Right atrium auricular region (tissue), 2 donors: ENCODE results near the gene PRELP. TPM values are rescaled to one million over a fixed set of nuclear protein-coding genes. Genes with fewer than 3 reads are reported as not detected.

Experiments
- DNase-seq: peaks from one replicate; pipeline ENCODE4 v3.0.0-alpha.2; 2019; ENCODE audit warnings: low spot score
- H3K27ac ChIP-seq, 2 donors: fragments of 200-600 bp; sonication (generic); 1 replicate in 1 of 2; 2 replicates in 1 of 2; pipeline ENCODE4 v1.5.1; 2016 to 2019
- H3K27me3 ChIP-seq, 2 donors: fragments of 200-600 bp; sonication (generic); one replicate each; pipeline versions ENCODE4 v1.5.1 to v1.6.0; 2017 to 2019
- H3K36me3 ChIP-seq: fragments of 200-600 bp; sonication (generic); one replicate; pipeline ENCODE4 v1.5.1; 2016
- H3K4me1 ChIP-seq, 2 donors: fragments of 200-600 bp; sonication (generic); one replicate each; pipeline versions ENCODE4 v1.5.1 to v1.6.0; 2017 to 2019
- H3K4me3 ChIP-seq, 2 donors: fragments of 200-600 bp; sonication (generic); 1 replicate in 1 of 2; 2 replicates in 1 of 2; pipeline ENCODE4 v1.5.1; 2017 to 2019; ENCODE audit warnings: mild to moderate bottlenecking in 1 of 2, moderate library complexity in 1 of 2
- H3K9me3 ChIP-seq, 2 donors: fragments of 200-600 bp; sonication (generic); one replicate each; pipeline ENCODE4 v1.5.1; 2019
- CTCF ChIP-seq, 2 donors: fragments of 200-600 bp; sonication (generic); IDR thresholded peaks; one replicate each; pipeline ENCODE4 v1.5.1; 2019; ENCODE audit warnings: antibody characterized with exemption in 2 of 2
- total RNA-seq, 2 donors: library from RNA; depleted of rRNA; stranded (reverse); fragments of >200 nt; gene quantifications; one replicate each; pipeline ENCODE4 v1.1.0, GENCODE V29; 2016

Gene PRELP
- total RNA-seq, 2 donors from 2014 or later = 54.5 to 243 TPM

- TF ChIP-seq CTCF (IDR thresholded peaks at IDR 0.05) = no peak
- Histone ChIP-seq H3K36me3 (no peaks in the 10 kb centered on the region), H3K4me1 (peaks cover 0 to 4% of the 10 kb centered on the region in 2 donors), H3K27me3 (no peaks in the 10 kb centered on the region), H3K9me3 (no peaks in the 10 kb centered on the region), H3K4me3 (no peak overlapping the region), H3K27ac (no peak overlapping the region)
- DNase-seq = no peak
Measured at GRCh38 chr1:203492748-203493130, 17.1 kb downstream of the PRELP start.

- Histone ChIP-seq H3K4me1 (no peaks in the 10 kb centered on the region), H3K4me3 (no peak within 1 kb of the TSS), H3K27ac (no peak within 1 kb of the TSS), H3K36me3 (no peaks in the 10 kb centered on the region), H3K27me3 (no peaks in the 10 kb centered on the region), H3K9me3 (no peaks in the 10 kb centered on the region)
- no peak for DNase-seq
- TF ChIP-seq CTCF (IDR thresholded peaks at IDR 0.05) = no peak
Measured at GRCh38 chr1:203493901-203494300, 18.3 kb downstream of the PRELP start, which contains the start of gene OPTC. Gene OPTC (plus strand): TSS chr1:203494153. CDS start chr1:203496006, 1,853 bp downstream.

- Histone ChIP-seq H3K4me3 (no peak overlapping the region), H3K9me3 (no peaks in the 10 kb centered on the region), H3K27ac (no peak overlapping the region), H3K4me1 (no peaks in the 10 kb centered on the region), H3K27me3 (no peaks in the 10 kb centered on the region), H3K36me3 (no peaks in the 10 kb centered on the region)
- no peak for TF ChIP-seq CTCF (IDR thresholded peaks at IDR 0.05)
- no peak for DNase-seq
Measured at GRCh38 chr1:203495845-203496244, 20.2 kb downstream of the PRELP start.

- Histone ChIP-seq H3K4me1 (no peaks in the 10 kb centered on the region), H3K36me3 (no peaks in the 10 kb centered on the region), H3K9me3 (no peaks in the 10 kb centered on the region), H3K4me3 (no peak overlapping the region), H3K27me3 (no peaks in the 10 kb centered on the region), H3K27ac (no peak overlapping the region)
- no peak for TF ChIP-seq CTCF (IDR thresholded peaks at IDR 0.05)
- no peak for DNase-seq
Measured at GRCh38 chr1:203497269-203497777, 21.7 kb downstream of the PRELP start.

GRCh38 chr1:203499643-203500278 lies 24.2 kb downstream of the PRELP start:
- Histone ChIP-seq H3K9me3 (no peaks in the 10 kb centered on the region), H3K4me1 (no peaks in the 10 kb centered on the region), H3K4me3 (no peak overlapping the region), H3K27ac (no peak overlapping the region), H3K27me3 (no peaks in the 10 kb centered on the region), H3K36me3 (no peaks in the 10 kb centered on the region)
- no peak for DNase-seq
- TF ChIP-seq CTCF (IDR thresholded peaks at IDR 0.05) = no peak

- H3K36me3 ChIP-seq = no peaks in the 10 kb centered on the region
Measured at GRCh38 chr1:203500279-203500678, 24.7 kb downstream of the PRELP start.

More at GRCh38 chr1:203500279-203500678, 24.7 kb downstream of the PRELP start:
- Histone ChIP-seq H3K4me1 (no peaks in the 10 kb centered on the region), H3K4me3 (no peak overlapping the region), H3K27ac (no peak overlapping the region), H3K27me3 (no peaks in the 10 kb centered on the region), H3K9me3 (no peaks in the 10 kb centered on the region)
- DNase-seq = no peak
- TF ChIP-seq CTCF (IDR thresholded peaks at IDR 0.05) = no peak
